Transverse colon (tissue), 4 donors: ENCODE measurements around the gene STARD4. TPM values are rescaled to one million over a fixed set of nuclear protein-coding genes. Genes with fewer than 3 reads are reported as not detected.

Experiments
- DNase-seq: peaks from one replicate; pipeline ENCODE4 v3.0.0-alpha.2; 2019
- H3K27ac ChIP-seq, 4 donors: fragments of 200-600 bp; sonication (generic); 2 replicates each; pipeline ENCODE4 v1.5.1; 2016 to 2018; ENCODE audit warnings: inconsistent platforms in 4 of 4
- H3K27me3 ChIP-seq: fragments of 200-600 bp; sonication (generic); 2 replicates; pipeline ENCODE4 v1.5.1; 2017; ENCODE audit warnings: inconsistent platforms
- H3K36me3 ChIP-seq, 4 donors: fragments of 200-600 bp; sonication (generic); 2 replicates each; pipeline ENCODE4 v1.5.1; 2017 to 2019; ENCODE audit warnings: inconsistent platforms in 4 of 4
- H3K4me1 ChIP-seq, 4 donors: fragments of 200-600 bp; sonication (generic); 2 replicates each; pipeline ENCODE4 v1.5.1; 2017 to 2020; ENCODE audit warnings: inconsistent platforms in 4 of 4
- H3K4me3 ChIP-seq, 4 donors: fragments of 200-600 bp; sonication (generic); 1 replicate in 1 of 4; 2 replicates in 3 of 4; pipeline versions ENCODE4 v1.5.1 to v1.6.1; 2017 to 2019; ENCODE audit warnings: inconsistent platforms in 4 of 4
- H3K9me3 ChIP-seq, 2 donors: fragments of 200-600 bp; sonication (generic); 2 replicates each; pipeline ENCODE4 v1.5.1; 2017 to 2019; ENCODE audit warnings: inconsistent platforms in 2 of 2
- CTCF ChIP-seq, 5 experiments: fragments of 200-600 bp in 3 of 5; fragments of 450-650 bp in 2 of 5; sonication (generic) in 3 of 5; IDR thresholded peaks; 1 replicate in 2 of 5; 2 replicates in 3 of 5; pipeline ENCODE4 v1.5.1; 2016 to 2017; ENCODE audit warnings: antibody characterized with exemption in 5 of 5, inconsistent platforms in 3 of 5, mild to moderate bottlenecking in 2 of 5, moderate library complexity in 1 of 5
- EP300 ChIP-seq: sonication (generic); formaldehyde crosslinking; IDR thresholded peaks from one replicate; pipeline ENCODE4 v1.6.1; 2017; ENCODE audit warnings: antibody characterized with exemption, low read depth
- POLR2A ChIP-seq: fragments of 450-650 bp; IDR thresholded peaks from one replicate; pipeline ENCODE4 v1.6.1; 2016; ENCODE audit warnings: antibody characterized with exemption, mild to moderate bottlenecking, moderate library complexity
- POLR2AphosphoS5 ChIP-seq, 3 donors: sonication (generic); formaldehyde crosslinking; IDR thresholded peaks; one replicate each; pipeline ENCODE4 v1.6.1; 2016; ENCODE audit warnings: antibody characterized with exemption in 3 of 3
- WGBS, 2 donors: methylation state at CpG; one replicate each; pipeline ENCODE4 v1.1.5; 2018; ENCODE audit warnings: low coverage in 1 of 2; 5-methylcytosine and 5-hydroxymethylcytosine counted together
- in situ Hi-C, 4 donors: fragments of 200-750 bp; cut with MboI; loops; one replicate each; pipeline versions ENCODE4 v1.15.0 to v1.15.1; 2017; ENCODE audit warnings: low sequenced_read_pairs in 3 of 4, low pct_ligation_motif_present in 1 of 4, low pct_unique_long_range_greater_than_20kb in 1 of 4
- intact Hi-C: fragments of 100-400 bp; cut with DNase I; formaldehyde crosslinking; loops from one replicate; pipeline ENCODE4 v1.15.1; 2023; ENCODE audit warnings: low total_unique reads
- total RNA-seq, 4 donors: library from RNA; depleted of rRNA; stranded (reverse); fragments of >200 nt; gene quantifications; one replicate each; pipeline ENCODE4 v1.1.0, GENCODE V29; 2016

Gene STARD4
- total RNA-seq, 4 donors from 2014 or later = 12.0 to 178 (median 19.3) TPM

GRCh38 chr5:111454198-111454622 is 58.1 kb downstream of the STARD4 start:
- H3K36me3 ChIP-seq = no peaks in the 10 kb centered on the region
- H3K27ac ChIP-seq = no peak overlapping the region
- no peaks in the 10 kb centered on the region for H3K27me3 ChIP-seq
- H3K4me3 ChIP-seq = no peak overlapping the region
- 69 to 70% methylated on average over 2 to 3 of the region's 3 CpGs for WGBS, 2 donors
- no peak for DNase-seq
- TF ChIP-seq POLR2A = no peak
- TF ChIP-seq CTCF (IDR thresholded peaks at IDR 0.05) = no peak
- TF ChIP-seq POLR2AphosphoS5 (IDR thresholded peaks at IDR 0.05) = no peak
- no peak for TF ChIP-seq EP300
- intact Hi-C loops = no loop called here
- H3K9me3 ChIP-seq = no peaks in the 10 kb centered on the region
- no peaks in the 10 kb centered on the region for H3K4me1 ChIP-seq
- in situ Hi-C loops = no loop called here

GRCh38 chr5:111453747-111454146 is 58.6 kb downstream of the STARD4 start:
- Histone ChIP-seq H3K4me3 (no peak overlapping the region), H3K27ac (no peak overlapping the region), H3K4me1 (no peaks in the 10 kb centered on the region), H3K36me3 (no peaks in the 10 kb centered on the region), H3K27me3 (no peaks in the 10 kb centered on the region), H3K9me3 (no peaks in the 10 kb centered on the region)
- in situ Hi-C loops (no loop called here), intact Hi-C loops (no loop called here)
- TF ChIP-seq POLR2AphosphoS5 (IDR thresholded peaks at IDR 0.05) (no peak), EP300 (no peak), CTCF (IDR thresholded peaks at IDR 0.05) (no peak), POLR2A (no peak)
- 58 to 63% methylated on average over 2 of the region's 2 CpGs for WGBS, 2 donors
- DNase-seq = no peak

- H3K4me1 ChIP-seq = no peaks in the 10 kb centered on the region
- H3K4me3 ChIP-seq = no peak overlapping the region
- H3K27ac ChIP-seq = no peak overlapping the region
- WGBS, 2 donors = 20 to 61% methylated on average over 1 of the region's 1 CpG
- in situ Hi-C loops (no loop called here), intact Hi-C loops (no loop called here)
- H3K36me3 ChIP-seq = no peaks in the 10 kb centered on the region
- no peak for DNase-seq
- TF ChIP-seq CTCF (IDR thresholded peaks at IDR 0.05) (no peak), POLR2A (no peak), POLR2AphosphoS5 (IDR thresholded peaks at IDR 0.05) (no peak), EP300 (no peak)
- H3K27me3 ChIP-seq = no peaks in the 10 kb centered on the region
- no peaks in the 10 kb centered on the region for H3K9me3 ChIP-seq
Measured at GRCh38 chr5:111453295-111453694, 59.0 kb downstream of the STARD4 start.

GRCh38 chr5:111447822-111448221 is 64.5 kb downstream of the STARD4 start:
- Histone ChIP-seq H3K9me3 (no peaks in the 10 kb centered on the region), H3K36me3 (no peaks in the 10 kb centered on the region), H3K27ac (no peak overlapping the region), H3K4me3 (no peak overlapping the region), H3K4me1 (no peaks in the 10 kb centered on the region), H3K27me3 (no peaks in the 10 kb centered on the region)
- in situ Hi-C loops = no loop called here
- 11 to 41% methylated on average over 1 to 2 of the region's 2 CpGs for WGBS, 2 donors
- no peak for DNase-seq
- intact Hi-C loops = no loop called here
- TF ChIP-seq EP300 = no peak
- no peak for TF ChIP-seq POLR2A
- no peak for TF ChIP-seq POLR2AphosphoS5 (IDR thresholded peaks at IDR 0.05)
- no peak for TF ChIP-seq CTCF (IDR thresholded peaks at IDR 0.05)
